Activated CD4-positive, alpha-beta T cell treated with anti-CD3 and anti-CD28 coated beads, Interleukin-2, Interleukin-4, amounts not matched to agents 100 ng/mL and 50 ng/mL, durations not matched to agents 16 hours and 8 hours (primary cell): ENCODE results near the gene CREB5.

Experiments used
- DNase-seq: peaks from one replicate; pipeline ENCODE4 v3.0.0-alpha.2; 2020; ENCODE audit warnings: low spot score

CREB5 gene

DNA sequence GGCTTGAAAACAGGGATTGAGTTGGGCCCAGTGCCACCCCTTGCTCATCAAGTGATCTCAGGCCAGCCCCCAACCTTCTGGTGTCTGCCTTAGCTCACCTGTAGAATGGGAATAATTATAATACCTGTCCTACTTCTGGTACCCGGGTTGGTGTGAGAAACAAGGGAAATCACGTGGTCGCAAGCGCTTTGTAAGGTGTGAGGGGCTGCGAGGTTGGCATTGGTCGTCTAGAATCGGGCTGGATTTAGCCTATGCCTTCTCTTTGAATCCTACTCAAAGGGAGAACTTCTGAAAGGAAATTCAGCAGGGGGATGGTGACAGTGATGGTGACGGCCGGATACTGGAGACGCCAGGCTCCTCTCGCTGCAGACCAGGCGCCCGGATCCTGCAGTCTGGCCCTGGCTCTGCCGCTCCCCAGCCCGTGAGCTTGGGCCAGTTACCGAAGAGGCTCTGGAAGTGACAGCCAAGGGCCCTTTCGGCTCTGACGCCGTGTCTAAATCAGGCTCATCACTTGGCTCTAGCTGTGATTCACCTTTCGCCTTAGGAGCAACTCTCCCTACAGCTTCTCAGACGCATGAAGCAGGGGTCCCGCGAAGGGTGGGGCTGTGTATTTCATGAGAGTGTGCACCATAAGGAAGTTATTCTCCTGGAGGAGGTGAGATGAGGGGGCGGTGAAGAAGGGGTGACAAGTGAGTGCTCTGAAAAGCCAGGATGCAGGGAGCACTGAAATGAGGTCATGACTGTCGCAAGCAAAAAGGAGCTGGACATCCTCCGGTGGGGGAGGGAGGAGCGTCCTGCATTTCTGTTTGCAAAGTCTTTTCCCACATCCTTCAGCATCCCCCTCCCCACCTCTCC lies 4.0 kb upstream of the CREB5 start:
- DNase-seq = no peak

DNA sequence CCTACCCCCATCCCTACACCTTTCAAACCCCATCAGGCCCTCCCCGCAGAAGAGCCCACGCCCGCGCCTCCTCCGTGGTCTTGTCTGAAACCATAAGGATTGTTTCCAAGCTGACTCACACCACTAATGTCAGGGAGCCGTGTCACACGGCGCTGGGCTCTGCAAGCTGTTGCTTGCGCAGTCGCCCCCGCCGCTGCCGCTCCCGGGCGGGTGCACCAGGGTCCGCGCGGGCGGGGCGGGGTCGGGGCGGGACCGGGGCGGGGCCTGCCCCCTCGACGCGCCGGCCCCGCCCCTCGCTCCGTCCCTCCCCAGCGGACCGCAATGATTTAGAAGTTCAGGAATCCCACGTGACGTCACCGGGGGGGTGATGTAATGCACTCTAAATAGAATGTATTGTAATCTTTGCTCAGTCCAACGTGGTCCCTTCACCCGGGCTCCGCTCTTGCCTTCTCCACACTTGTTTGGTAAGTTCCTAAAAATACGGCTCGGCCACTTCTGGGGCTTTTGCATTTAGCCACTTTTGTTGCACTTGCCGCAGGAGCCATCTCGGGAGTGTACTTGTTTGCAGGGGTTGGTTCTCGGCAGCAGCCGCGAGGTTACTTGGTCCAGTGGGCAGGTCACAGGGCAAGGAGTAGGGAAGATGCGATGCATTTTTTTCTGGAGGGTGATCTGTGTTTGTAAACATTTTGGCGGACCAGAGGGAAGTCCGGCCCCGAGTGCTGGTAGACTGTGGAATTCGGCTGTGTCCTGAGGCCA lies 3.2 kb upstream of the CREB5 start:
- DNase-seq = peak; percentile 34

DNA sequence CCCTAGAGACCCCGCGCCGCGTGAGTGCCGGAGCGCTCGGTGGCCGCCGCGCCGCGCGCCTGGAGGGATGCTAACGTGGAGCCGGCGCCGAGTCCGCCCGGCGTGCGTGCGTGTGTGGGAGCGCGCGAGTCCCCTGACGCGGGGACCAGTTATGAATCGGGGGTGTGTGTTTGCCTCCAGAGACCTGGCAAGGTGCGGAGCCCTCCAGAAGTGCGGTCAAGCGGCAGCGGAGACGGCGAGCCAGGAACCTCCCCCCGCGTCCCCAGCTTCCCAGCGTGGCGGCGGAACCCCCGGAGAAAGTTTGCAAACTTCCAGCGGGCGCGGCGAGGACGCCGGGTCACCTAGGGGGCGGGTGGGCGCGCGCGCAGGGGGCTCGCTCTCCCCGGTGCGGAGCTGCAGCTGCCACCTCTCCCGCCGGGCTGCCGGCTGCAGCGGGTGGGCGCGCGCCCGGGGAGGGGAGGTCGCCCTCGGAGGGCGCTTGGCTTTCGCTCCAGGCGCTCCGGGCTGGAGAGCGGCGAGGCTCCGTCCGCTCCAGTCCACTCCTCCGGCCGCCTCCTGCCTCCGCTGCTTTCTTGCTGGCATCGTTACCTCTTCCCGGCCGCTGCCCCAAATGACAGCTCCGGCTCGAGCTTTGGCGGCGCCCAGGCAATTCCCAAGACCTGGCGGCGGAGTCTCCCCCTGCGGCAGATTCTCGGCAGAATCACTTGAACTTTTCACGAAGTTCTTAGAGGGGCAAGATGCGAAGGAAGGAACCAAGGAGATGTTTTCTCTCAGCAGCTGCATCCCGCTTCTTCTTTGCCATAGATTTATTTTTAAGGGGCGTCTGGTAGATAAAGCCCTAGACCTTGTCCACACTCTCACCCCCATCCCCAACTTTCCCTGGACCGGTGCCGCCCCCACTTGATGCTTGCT lies 2.3 kb upstream of the CREB5 start:
- DNase-seq = no peak

DNA sequence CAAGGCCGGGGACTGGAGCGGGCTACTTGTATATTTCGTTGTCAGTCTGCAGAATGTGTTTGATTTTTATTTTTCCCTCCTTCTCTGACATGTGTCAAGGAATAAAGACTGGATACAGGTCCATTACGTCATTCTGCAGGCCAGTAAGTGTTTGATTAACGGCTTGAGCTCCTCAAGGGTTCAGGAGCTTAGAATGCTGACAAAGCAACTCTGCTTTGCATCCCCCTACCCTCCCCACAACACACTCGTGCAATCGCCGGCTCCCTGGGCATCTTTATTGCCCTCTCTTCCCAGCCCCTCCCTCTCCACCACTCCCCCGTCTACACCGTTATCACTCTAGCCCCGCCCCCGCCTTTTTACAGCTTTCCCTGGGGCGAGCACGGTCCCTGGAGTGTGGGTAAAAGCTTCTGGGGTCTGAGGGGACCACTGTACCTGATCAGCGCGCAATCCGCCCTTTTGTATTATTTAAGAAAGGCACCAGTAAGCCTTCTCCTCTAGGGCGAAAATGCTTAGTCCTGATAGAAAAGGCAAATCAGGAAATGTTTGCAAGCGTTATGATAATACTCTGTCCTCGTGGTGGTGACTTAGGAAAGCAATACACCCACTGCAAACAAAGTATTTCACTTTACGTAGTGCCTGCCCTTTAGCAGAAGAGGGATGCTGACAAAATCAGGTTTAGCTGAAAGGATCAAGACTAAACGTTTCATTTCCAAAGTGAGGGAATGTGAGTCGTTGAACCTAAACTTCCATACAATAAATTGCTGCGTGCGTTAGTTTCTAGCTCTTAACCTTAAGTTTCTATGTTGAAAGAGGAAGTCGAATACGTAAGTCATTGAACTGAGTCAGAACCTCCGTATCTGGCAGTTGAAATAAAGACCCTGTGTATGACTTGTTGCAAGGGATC lies 1.4 kb upstream of the CREB5 start:
- peak; percentile 11 for DNase-seq

DNA sequence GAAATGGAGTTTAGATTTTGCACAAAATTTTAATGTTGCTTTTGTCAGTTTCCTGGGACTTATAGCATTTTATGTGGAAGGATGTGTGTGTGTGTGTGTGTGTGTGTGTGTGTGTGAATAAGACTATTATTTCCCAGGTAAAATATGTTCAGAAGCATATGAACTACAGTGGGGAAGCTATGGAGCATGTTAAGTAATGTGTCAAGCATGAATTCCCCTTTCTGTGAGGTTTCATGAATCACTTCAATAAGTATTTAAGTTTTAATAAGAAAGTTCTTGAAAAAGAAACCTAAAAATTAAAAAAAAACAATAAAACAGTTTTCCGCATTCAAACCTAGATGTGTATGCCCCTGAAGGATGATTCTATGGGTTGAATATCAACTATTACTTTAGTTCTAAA lies 693 bp downstream of the CREB5 start:
- no peak for DNase-seq

DNA sequence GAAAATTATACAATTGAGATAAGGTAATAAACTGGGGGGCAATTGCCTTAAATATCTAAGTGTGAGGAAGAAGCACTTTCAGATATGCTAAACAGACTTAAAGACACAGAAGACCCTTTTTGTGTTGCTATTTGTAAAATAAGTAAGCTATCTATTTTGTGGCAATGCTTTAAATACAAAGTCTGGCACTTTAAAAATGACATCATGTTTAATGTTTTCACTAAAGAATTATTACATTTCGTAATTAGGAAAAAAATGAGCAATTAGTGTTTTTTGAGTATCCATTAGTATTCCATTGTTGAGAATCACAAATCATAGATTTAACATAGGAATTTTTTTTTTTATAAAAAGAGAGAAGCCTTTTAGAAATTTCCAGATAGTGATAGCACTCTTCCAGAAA lies 2.1 kb downstream of the CREB5 start:
- DNase-seq = no peak

DNA sequence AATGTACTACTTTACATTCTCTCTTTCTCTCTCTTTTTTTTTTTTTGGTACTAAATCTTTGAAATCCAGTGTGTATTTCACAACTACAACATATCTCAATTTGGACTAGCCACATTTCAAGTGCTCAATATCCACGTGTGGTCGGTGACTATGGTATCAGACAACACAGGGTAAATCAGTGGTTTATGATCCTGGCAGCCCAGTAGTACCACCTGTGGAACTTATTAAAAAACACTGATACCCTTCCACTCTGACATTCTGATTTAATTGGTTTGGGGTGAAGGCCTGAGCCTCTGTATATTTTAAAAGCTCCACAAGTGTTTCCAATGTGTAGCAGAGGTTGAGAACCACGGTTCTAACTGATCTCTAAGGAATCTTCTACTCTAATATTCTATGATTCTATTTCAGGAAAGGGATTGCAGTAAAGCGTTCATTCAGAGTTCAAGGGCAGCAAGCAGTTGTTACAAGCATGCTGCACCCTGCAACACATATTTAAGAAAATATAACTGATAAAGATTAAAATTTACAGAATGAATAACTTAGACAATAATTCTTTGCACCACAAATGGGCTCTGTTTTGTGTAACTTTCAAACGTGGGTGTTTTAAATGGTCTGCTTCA lies 5.1 kb downstream of the CREB5 start:
- no peak for DNase-seq

DNA sequence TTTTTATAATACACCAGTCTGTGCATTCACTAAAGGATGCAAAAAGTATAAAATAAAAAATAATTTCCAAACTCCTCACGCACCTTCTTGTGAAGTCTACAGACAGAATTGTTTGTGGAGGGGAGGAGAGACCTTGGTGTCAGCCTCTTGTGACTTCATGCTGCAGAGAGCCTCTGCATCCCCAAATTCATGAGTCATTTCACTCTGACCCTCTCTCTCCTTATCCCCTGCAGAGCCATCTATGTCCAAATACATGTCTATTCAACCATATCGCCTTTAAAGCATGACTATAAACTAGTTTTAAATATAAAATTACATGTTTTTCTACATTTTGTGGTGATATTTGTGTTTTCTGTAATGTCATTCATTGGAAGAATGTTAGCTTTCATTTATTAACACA lies 6.0 kb downstream of the CREB5 start:
- no peak for DNase-seq

DNA sequence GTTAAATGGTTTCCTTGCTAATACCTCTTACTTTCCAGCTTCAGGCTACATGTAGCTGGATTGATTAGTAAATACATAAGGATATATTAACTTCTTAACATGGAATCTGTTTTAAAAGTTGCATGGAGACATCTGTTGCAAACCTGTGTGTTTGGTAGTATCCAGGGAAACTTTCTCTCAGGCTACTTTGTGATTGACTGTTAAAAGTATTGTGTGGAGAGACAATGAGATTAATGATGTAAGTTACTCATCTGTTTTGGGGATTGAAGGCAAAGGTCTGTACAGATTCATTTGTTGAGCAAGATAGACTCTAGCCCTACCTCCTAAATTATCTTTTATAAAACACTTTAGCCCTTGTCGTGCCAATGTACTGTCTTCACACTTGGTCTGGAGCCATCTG lies 6.6 kb downstream of the CREB5 start:
- DNase-seq = no peak

DNA sequence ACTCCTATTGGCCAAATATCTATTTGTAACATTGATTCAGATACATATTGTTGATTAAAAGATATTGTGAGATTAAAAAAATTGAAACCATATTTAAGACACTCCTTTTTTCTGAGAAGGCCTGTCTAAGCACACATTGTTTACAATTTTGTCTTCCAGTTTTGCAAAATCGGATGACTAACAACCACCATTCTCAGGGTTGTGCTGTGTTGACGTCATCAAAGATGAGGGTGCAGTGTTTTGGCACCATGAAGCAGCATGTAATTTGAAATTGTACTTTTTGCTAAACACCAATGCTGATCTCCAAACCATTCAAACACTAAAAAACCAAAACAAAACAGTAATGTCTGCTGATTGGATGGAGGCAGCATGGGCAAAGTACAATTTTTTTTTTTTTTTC lies 7.4 kb downstream of the CREB5 start:
- no peak for DNase-seq

DNA sequence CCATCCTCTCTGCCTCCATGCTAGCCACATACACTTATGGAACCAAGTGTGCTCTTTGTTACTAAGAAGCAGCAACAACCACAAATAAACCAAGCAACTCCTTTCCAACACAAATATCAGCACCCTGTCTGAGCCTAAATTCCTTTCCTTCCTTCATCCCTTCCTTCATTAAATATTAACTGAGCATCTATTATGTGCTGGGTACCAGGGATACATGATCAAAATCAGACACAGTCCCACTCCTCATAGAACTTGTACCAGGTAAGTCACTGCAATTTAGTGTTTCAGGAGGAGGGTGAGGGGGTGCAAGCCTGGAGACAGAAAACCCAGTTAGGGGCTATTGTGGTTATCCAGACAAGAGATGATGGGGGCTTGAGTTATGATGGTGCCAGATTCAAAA lies 10.8 kb downstream of the CREB5 start:
- DNase-seq = no peak

DNA sequence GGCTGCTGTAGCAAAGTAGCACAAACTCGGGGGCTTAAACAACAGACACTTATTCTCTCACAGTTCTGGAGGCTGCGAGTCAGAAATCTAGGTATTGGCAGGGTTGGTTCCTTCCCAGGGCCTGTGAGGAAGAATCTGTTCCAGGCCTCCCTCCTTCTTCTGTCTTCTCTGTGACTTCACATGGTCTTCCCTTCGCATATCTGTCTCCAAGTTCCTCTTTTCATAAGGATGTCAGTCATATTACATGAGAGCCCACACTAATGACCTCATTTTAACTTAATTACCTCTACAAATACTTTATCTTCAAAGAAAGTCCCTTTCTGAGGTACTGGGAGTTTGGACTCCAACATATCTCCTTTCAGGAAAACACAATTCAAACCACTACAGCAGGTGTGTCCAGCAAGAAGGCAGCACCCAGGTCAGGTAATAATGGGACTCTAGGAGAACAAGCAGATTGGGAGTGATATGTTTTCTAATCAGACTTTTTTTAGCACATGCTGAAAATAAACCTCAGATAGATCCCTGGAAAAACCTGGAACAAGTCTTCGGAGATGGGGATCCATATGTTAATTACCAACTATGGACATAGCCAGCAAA lies 11.7 kb downstream of the CREB5 start:
- no peak for DNase-seq

DNA sequence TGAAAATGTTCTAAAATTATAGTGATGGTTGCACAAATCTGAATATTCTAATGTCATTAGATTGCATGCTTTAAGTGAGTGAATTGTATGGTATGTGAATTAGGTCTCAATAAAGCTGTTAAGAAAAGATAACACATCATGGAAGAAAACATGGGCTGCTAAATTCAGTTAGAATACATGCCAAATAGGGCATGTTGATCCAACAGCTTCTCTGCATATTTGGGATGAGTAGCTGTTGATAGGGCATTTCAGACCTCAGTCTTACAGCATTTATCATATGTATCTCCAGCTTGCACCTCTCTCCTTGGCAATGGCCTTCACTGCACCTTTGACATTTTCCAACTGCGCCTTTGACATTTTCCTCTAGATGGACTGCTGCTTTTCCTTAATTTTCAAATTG lies 13.2 kb downstream of the CREB5 start:
- DNase-seq = no peak

DNA sequence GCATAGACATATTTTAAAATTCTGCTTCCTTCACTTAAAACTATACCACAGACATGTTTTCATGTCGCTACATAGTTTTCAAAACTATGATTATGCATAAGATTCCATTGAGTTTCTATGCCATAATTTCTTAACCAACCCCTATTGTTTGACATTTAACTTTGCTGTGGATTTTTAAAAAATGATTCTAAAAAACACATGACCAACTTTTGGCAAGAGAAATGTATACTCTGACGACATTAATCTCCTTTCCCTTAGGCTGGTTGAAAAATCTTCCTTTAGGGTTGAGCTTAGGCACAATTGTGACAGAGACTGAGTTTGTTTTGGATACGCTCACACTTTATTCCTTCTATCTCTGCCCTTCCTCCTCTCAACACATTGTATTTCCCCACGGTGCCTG lies 14.9 kb downstream of the CREB5 start:
- no peak for DNase-seq

DNA sequence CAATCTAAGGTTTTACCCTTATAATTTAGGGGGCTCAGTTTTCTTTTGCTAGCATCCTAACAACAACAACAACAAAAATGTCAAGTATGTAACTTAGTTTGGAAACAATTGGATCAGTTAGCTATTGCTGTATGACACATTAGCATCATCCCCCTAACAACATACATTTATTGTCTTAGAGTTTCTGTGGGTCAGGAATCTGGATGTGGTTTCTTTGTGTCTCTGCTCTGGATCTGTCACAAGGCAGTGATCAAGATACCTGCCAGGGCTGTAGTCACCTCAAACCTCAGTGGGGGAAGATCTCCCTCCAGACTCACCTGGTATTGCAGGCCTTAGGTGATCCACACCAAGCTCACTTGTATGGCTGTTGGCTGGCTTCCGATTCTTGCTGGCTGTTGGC lies 18.3 kb downstream of the CREB5 start:
- DNase-seq = no peak

DNA sequence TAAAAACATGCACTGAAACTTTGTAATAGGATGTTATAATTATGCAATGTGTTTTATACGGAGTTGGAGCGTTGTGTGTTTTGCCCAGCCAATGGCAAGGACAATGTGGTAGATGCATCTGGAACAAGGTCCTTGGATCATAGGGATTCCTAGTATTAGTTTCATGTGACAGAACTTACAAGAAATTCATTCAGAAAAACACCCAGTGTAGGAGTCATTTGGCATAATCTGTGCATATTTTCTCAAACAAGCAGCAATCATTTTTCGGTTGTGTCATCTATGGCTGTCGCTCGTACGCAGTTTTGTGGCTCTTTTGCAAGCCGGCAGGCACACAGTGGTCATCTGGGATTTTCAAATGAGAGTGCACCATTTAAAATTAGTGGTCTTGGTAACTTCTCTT lies 19.8 kb downstream of the CREB5 start:
- no peak for DNase-seq

DNA sequence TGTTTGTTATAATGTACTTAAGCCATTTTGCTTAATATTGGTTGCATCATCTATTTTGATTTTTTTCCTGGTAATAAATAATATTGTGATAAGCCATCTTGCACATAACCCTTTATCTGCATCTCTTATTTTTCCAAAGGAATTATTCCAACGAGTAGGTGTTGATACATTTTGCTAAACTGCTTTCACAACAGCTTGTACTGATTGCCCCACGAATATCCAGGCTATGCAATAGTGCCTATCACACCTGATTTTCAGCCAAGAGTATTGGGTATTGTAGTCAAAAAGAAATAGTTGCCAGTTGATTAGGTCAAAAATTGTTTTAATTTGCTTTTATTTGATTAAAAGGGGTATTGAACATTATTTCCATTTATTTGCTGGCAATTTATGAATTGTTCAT lies 20.7 kb downstream of the CREB5 start:
- DNase-seq = no peak

DNA sequence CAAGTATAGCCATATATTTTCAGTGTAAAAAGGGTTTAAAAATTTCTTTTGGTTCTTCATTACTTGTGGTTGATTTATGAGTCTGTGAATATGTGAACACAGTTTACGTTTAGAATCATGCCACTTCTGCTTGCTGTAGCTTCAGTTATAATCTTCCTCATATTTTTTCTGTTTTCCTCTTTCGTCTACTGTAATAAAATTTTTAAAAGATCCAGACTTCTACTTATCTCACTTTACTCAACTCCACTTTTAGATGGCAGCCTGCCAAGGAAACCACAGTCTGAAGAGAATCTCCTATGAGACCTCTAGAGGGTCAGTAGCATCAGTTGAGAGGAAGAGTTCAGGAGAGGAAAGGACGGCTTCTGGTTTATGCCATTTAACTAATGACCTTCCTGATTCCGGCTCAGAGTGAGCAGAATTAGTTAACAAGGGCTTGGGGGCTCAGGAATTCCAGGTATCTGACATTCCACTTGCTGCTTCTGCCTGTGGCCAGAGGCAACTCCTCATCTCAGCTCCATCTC lies 21.4 kb downstream of the CREB5 start:
- no peak for DNase-seq

DNA sequence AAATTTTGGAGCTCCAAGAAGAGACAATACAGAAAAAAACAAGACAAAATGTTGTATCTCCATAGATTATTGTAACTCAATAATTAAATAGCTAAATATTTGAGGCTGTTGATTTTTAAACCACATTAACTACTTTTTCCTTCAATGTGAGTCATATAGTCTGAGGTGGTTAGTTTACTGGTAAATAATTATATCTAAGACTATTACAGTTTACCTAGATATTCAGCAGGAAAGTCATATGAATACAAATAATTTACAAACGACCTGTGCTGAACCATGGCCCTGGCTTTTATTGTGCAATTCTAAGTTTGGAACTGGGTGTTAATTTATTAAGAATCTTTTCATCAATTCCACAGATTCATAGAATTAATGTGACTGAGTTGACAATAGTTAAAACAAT lies 22.2 kb downstream of the CREB5 start:
- no peak for DNase-seq

DNA sequence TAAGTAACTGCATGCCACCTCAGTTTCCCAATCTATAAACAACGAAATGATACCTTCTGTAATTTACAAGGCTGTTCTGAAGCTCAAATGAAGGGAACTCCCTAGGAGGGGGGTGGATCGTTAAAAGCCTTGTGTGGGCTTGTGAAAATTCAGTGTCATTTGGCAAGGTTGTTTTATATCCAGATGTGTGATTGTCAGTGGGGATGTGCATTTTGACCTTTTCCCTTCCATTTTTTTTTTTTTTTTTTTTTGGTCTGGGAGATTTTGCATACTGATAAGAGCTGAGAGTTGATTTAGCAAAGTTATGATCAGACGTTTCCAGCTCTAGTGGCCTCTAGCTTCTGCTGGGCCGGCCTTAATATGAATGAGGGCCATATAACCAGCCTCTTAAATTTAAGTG lies 22.8 kb downstream of the CREB5 start:
- no peak for DNase-seq
